ENCODE results near the gene CAPS2. TPM values are rescaled to one million over a fixed set of nuclear protein-coding genes. Genes with fewer than 3 reads are reported as not detected.

Gene CAPS2
- total and polyA plus RNA-seq, 2 experiments from 2014 or later: 2.9 to 7.4 TPM

DNA sequence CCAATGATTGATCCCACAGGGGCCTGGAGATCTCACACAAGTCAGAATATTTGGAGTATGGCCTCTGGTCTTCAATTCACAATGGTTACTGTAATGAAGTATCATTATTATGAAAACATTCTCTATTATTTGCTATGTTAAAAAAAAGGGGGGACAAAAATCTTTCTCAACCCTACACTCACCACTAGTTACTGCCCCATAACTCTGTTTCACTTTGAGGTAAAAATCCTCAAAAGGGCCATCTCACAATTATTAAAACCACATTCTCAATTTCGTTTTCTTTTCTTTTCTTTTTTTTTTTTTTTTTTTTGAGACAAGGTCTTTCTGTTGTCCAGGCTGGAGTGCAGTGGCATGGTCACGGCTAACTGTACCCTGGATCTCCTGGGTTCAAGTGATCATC lies 60.9 kb downstream of the CAPS2 start (continued):
- no peak for TF ChIP-seq ZNF462 (CRISPR knock-in tag; IDR thresholded peaks at IDR 0.05)
- TF ChIP-seq ZNF331 (CRISPR knock-in tag; IDR thresholded peaks at IDR 0.05; ENCODE audit: low read depth): no peak
- TF ChIP-seq ETS1 (IDR thresholded peaks at IDR 0.05): no peak
- no peak for TF ChIP-seq JUNB (IDR thresholded peaks at IDR 0.05; ENCODE audit: unreplicated experiment)

DNA sequence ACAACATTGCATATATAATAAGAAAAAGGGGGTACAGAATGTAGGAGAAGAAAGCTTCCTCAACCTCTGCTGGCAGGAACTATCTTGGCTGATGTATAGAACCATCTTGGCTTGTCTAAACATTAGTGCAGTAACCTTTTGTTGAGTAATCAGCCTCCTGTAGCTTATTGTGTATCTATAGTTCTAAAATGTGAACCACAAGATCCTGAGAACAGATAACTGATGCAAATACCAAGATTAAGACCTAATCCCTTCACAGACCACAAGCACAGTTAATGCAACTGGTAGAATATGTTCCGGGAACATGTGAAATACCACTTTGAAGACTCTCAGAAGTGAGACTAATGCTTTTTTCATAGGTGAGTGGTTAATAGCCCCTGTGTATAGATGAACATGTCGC lies 69.8 kb downstream of the CAPS2 start:
- no peaks in the 10 kb centered on the region for H3K27me3 Mint-ChIP-seq (ENCODE audit: insufficient read depth, low read depth, poor library complexity)
- DNase-seq (ENCODE audit: low spot score) (no peak), ATAC-seq (no peak)
- H3K27ac Mint-ChIP-seq: no peak overlapping the region
- Histone ChIP-seq H4K20me1 (replicated peaks; ENCODE audit: insufficient read depth) (no peaks in the 10 kb centered on the region), H3K4me2 (no peak overlapping the region), H3K9me2 (ENCODE audit: insufficient read depth) (no peaks in the 10 kb centered on the region), H3K36me3 (ENCODE audit: insufficient read depth) (no peaks in the 10 kb centered on the region), H3K27me3 (ENCODE audit: insufficient read depth) (no peaks in the 10 kb centered on the region), H3K4me1 (ENCODE audit: insufficient read depth) (peaks cover 12% of the 10 kb centered on the region; the same call in 1 of the 2 replicates), H3K27ac (ENCODE audit: low read depth) (no peak overlapping the region), H3F3A (replicated peaks; ENCODE audit: low read depth) (no peaks in the 10 kb centered on the region), H3K4me3 (no peak overlapping the region), H2AFZ (no peak overlapping the region), H3K79me2 (replicated peaks; ENCODE audit: insufficient read depth) (no peaks in the 10 kb centered on the region)
- H3K4me1 Mint-ChIP-seq: peaks cover 10% of the 10 kb centered on the region
- H3K9me3 Mint-ChIP-seq: peaks cover under 1% of the 10 kb centered on the region; the same call in 1 of the 3 replicates
- no peak overlapping the region for H3K4me3 Mint-ChIP-seq
- no peaks in the 10 kb centered on the region for H3K36me3 Mint-ChIP-seq (ENCODE audit: low read depth)
- TF ChIP-seq POLR2AphosphoS5 (IDR thresholded peaks at IDR 0.05; ENCODE audit: low read depth) (no peak), CTCF (conservative IDR thresholded peaks at IDR 0.05; ENCODE audit: low read depth in 2 of 2) (no peak), EZH2 (IDR thresholded peaks at IDR 0.05; ENCODE audit: low read depth, unreplicated experiment) (no peak), ZNF462 (CRISPR knock-in tag; IDR thresholded peaks at IDR 0.05) (no peak)
